ENCODE measurements around the gene ABHD2.
"Not testable (repeated sequence)": the region's sequence is repeated elsewhere in the genome, so short reads cannot be mapped to it uniquely, and the experiment has no call there.

ABHD2 gene

GRCh38 chr15:89243691-89244573 is 155.7 kb downstream of the ABHD2 start, which contains the start of gene FANCI:
Gene FANCI (plus strand): TSS chr15:89243979. CDS start chr15:89247648, 3,669 bp downstream.
- Mint-ChIP-seq H3K4me3 (peak within 1 kb of the TSS; percentile 83), H3K36me3 (peaks cover 4% of the 10 kb centered on the region), H3K4me1 (peaks cover 17% of the 10 kb centered on the region), H3K27me3 (no peaks in the 10 kb centered on the region), H3K27ac (peak within 1 kb of the TSS; percentile 51), H3K9me3 (no peaks in the 10 kb centered on the region)
- DNase-seq (ENCODE audit: low spot score in 2 of 2) (peak; percentile 88 to 97), ATAC-seq (ENCODE audit: low read depth) (peak; percentile 95)

- DNase-seq (ENCODE audit: low spot score in 2 of 2) (no peak), ATAC-seq (ENCODE audit: low read depth) (no peak)
- Mint-ChIP-seq H3K4me1 (peaks cover 17% of the 10 kb centered on the region), H3K27me3 (no peaks in the 10 kb centered on the region), H3K4me3 (peak overlapping the region; percentile 83), H3K27ac (peak overlapping the region; percentile 51), H3K9me3 (no peaks in the 10 kb centered on the region), H3K36me3 (peaks cover 4% of the 10 kb centered on the region)
Observed at GRCh38 chr15:89244574-89244903, 156.3 kb downstream of the ABHD2 start.

GRCh38 chr15:89247446-89247845 is 159.2 kb downstream of the ABHD2 start:
- H3K27me3 Mint-ChIP-seq, result no peaks in the 10 kb centered on the region
- no peak overlapping the region for H3K27ac Mint-ChIP-seq
- H3K36me3 Mint-ChIP-seq, result peaks cover 4% of the 10 kb centered on the region
- DNase-seq (ENCODE audit: low spot score in 2 of 2) (no peak), ATAC-seq (ENCODE audit: low read depth) (no peak)
- no peaks in the 10 kb centered on the region for H3K9me3 Mint-ChIP-seq
- H3K4me1 Mint-ChIP-seq, result peaks cover 17% of the 10 kb centered on the region
- H3K4me3 Mint-ChIP-seq, result no peak overlapping the region

GRCh38 chr15:89248584-89248983 is 160.3 kb downstream of the ABHD2 start:
- Mint-ChIP-seq H3K4me3 (no peak overlapping the region), H3K27ac (no peak overlapping the region), H3K4me1 (peaks cover 16% of the 10 kb centered on the region), H3K9me3 (no peaks in the 10 kb centered on the region), H3K27me3 (no peaks in the 10 kb centered on the region), H3K36me3 (peaks cover 6% of the 10 kb centered on the region)
- DNase-seq (ENCODE audit: low spot score in 2 of 2) (no peak), ATAC-seq (ENCODE audit: low read depth) (no peak)

GRCh38 chr15:89250142-89250541 is 161.9 kb downstream of the ABHD2 start:
- not testable (repeated sequence) for DNase-seq (ENCODE audit: low spot score in 2 of 2); H3K27ac Mint-ChIP-seq; H3K27me3 Mint-ChIP-seq; H3K4me3 Mint-ChIP-seq; H3K4me1 Mint-ChIP-seq; H3K36me3 Mint-ChIP-seq; H3K9me3 Mint-ChIP-seq; ATAC-seq (ENCODE audit: low read depth)

Data from memory B cell (primary cell).